Brain microvascular endothelial cell (primary cell): ENCODE measurements around the gene PNKD.
A peak's percentile ranks its signal among the peaks of the same experiment; 100 is the strongest.

Source experiments
- DNase-seq: peaks from one replicate; pipeline ENCODE4 v3.0.0-alpha.2; 2020
- H3K27ac ChIP-seq: fragments of 250-450 bp; sonication (Bioruptor Pico); 2 replicates; pipeline ENCODE4 v1.5.1; 2020; ENCODE audit warnings: mild to moderate bottlenecking, moderate library complexity
- H3K27me3 ChIP-seq: fragments of 250-450 bp; sonication (Bioruptor Pico); replicated peaks from 2 replicates; pipeline ENCODE4 v1.5.1; 2020; ENCODE audit warnings: mild to moderate bottlenecking
- H3K36me3 ChIP-seq: fragments of 250-450 bp; sonication (Bioruptor Pico); replicated peaks from 2 replicates; pipeline ENCODE4 v1.5.1; 2020; ENCODE audit warnings: mild to moderate bottlenecking
- H3K4me3 ChIP-seq: 2 replicates; pipeline ENCODE4 v1.5.1; 2011; ENCODE audit warnings: low read depth, mild to moderate bottlenecking, control low read depth, low read length, moderate library complexity
- CTCF ChIP-seq: IDR thresholded peaks from 2 replicates; pipeline ENCODE4 v1.5.1; 2011; ENCODE audit warnings: low read depth, mild to moderate bottlenecking, moderate library complexity, low read length, control low read depth, inconsistent platforms; ENCODE audit errors: missing control alignments
- in situ Hi-C: cut with HindIII; loops from 2 replicates; pipeline ENCODE4 v1.10.0; 2017; ENCODE audit warnings: low sequenced_read_pairs, low pct_ligation_motif_present

Gene PNKD

GRCh38 chr2:218228366-218229090 is 41.8 kb upstream of the PNKD start:
- Histone ChIP-seq H3K4me3 (no peak overlapping the region), H3K36me3 (peaks cover 71% of the 10 kb centered on the region), H3K27ac (peak overlapping the region; percentile 71), H3K27me3 (no peaks in the 10 kb centered on the region)
- no peak for TF ChIP-seq CTCF
- in situ Hi-C loops: no loop called here
- no peak for DNase-seq

GRCh38 chr2:218229239-218229638 is 41.1 kb upstream of the PNKD start:
- in situ Hi-C loops: no loop called here
- Histone ChIP-seq H3K4me3 (no peak overlapping the region), H3K36me3 (peaks cover 74% of the 10 kb centered on the region)

GRCh38 chr2:218229851-218230250 is 40.5 kb upstream of the PNKD start:
- Histone ChIP-seq H3K27ac (peak overlapping the region; percentile 71), H3K4me3 (no peak overlapping the region), H3K36me3 (peaks cover 75% of the 10 kb centered on the region), H3K27me3 (no peaks in the 10 kb centered on the region)
- in situ Hi-C loops: no loop called here
- no peak for DNase-seq
- no peak for TF ChIP-seq CTCF

More at GRCh38 chr2:218229239-218229638, 41.1 kb upstream of the PNKD start:
- no peak for TF ChIP-seq CTCF
- DNase-seq: peak; percentile 62
- peak overlapping the region; percentile 71 for H3K27ac ChIP-seq
- H3K27me3 ChIP-seq: no peaks in the 10 kb centered on the region

GRCh38 chr2:218230882-218231281 is 39.4 kb upstream of the PNKD start:
- DNase-seq: peak; percentile 64
- Histone ChIP-seq H3K27ac (no peak overlapping the region), H3K36me3 (peaks cover 78% of the 10 kb centered on the region), H3K27me3 (no peaks in the 10 kb centered on the region), H3K4me3 (no peak overlapping the region)
- in situ Hi-C loops: no loop called here
- peak; percentile 51 for TF ChIP-seq CTCF

- Histone ChIP-seq H3K27me3 (no peaks in the 10 kb centered on the region), H3K27ac (no peak overlapping the region), H3K4me3 (no peak overlapping the region), H3K36me3 (peaks cover 81% of the 10 kb centered on the region)
- no peak for DNase-seq
- TF ChIP-seq CTCF: no peak
- in situ Hi-C loops: no loop called here
These were observed 36.8 kb upstream of the PNKD start for GRCh38 chr2:218233543-218233942.

GRCh38 chr2:218234521-218234920 is 35.8 kb upstream of the PNKD start:
- no peak for DNase-seq
- in situ Hi-C loops: no loop called here
- TF ChIP-seq CTCF: no peak
- Histone ChIP-seq H3K36me3 (peaks cover 88% of the 10 kb centered on the region), H3K27ac (no peak overlapping the region), H3K27me3 (no peaks in the 10 kb centered on the region), H3K4me3 (no peak overlapping the region)
